ENCODE data around the gene XDH.

XDH gene

GRCh38 chr2:31347750-31348149 is 66.8 kb downstream of the XDH start:
- no peaks in the 10 kb centered on the region for H3K4me1 ChIP-seq (ENCODE audit: control insufficient read depth, insufficient read depth, low read length, unreplicated experiment)
- H3K27ac ChIP-seq (ENCODE audit: low read depth, low read length) = no peak overlapping the region
- H3K4me3 ChIP-seq (ENCODE audit: low read depth, low read length) = no peak overlapping the region
- H3K79me2 ChIP-seq (ENCODE audit: control insufficient read depth, insufficient read depth, low read length, unreplicated experiment) = no peaks in the 10 kb centered on the region
- no peak overlapping the region for H2AFZ ChIP-seq (ENCODE audit: low read length, unreplicated experiment)
- no peaks in the 10 kb centered on the region for H3K27me3 ChIP-seq (ENCODE audit: insufficient read depth, low read length)
- no peaks in the 10 kb centered on the region for H3K36me3 ChIP-seq (ENCODE audit: insufficient read depth, low read length)

GRCh38 chr2:31347319-31347718 is 67.2 kb downstream of the XDH start:
- no peaks in the 10 kb centered on the region for H3K36me3 ChIP-seq (ENCODE audit: insufficient read depth, low read length)
- H2AFZ ChIP-seq (ENCODE audit: low read length, unreplicated experiment) = no peak overlapping the region

GRCh38 chr2:31344447-31344846 is 70.1 kb downstream of the XDH start:
- no peaks in the 10 kb centered on the region for H3K36me3 ChIP-seq (ENCODE audit: insufficient read depth, low read length)
- no peaks in the 10 kb centered on the region for H3K79me2 ChIP-seq (ENCODE audit: control insufficient read depth, insufficient read depth, low read length, unreplicated experiment)
- no peak overlapping the region for H2AFZ ChIP-seq (ENCODE audit: low read length, unreplicated experiment)
- no peak overlapping the region for H3K27ac ChIP-seq (ENCODE audit: low read depth, low read length)
- H3K27me3 ChIP-seq (ENCODE audit: insufficient read depth, low read length) = no peaks in the 10 kb centered on the region
- H3K4me1 ChIP-seq (ENCODE audit: control insufficient read depth, insufficient read depth, low read length, unreplicated experiment) = no peaks in the 10 kb centered on the region
- no peak overlapping the region for H3K4me3 ChIP-seq (ENCODE audit: low read depth, low read length)

More at GRCh38 chr2:31347319-31347718, 67.2 kb downstream of the XDH start:
- H3K4me3 ChIP-seq (ENCODE audit: low read depth, low read length) = no peak overlapping the region
- H3K79me2 ChIP-seq (ENCODE audit: control insufficient read depth, insufficient read depth, low read length, unreplicated experiment) = no peaks in the 10 kb centered on the region
- H3K27ac ChIP-seq (ENCODE audit: low read depth, low read length) = no peak overlapping the region
- no peaks in the 10 kb centered on the region for H3K4me1 ChIP-seq (ENCODE audit: control insufficient read depth, insufficient read depth, low read length, unreplicated experiment)
- H3K27me3 ChIP-seq (ENCODE audit: insufficient read depth, low read length) = no peaks in the 10 kb centered on the region

GRCh38 chr2:31341351-31341750 is 73.2 kb downstream of the XDH start:
- Histone ChIP-seq H3K27me3 (ENCODE audit: insufficient read depth, low read length) (no peaks in the 10 kb centered on the region), H3K36me3 (ENCODE audit: insufficient read depth, low read length) (no peaks in the 10 kb centered on the region), H3K27ac (ENCODE audit: low read depth, low read length) (no peak overlapping the region), H3K4me1 (ENCODE audit: control insufficient read depth, insufficient read depth, low read length, unreplicated experiment) (peaks cover 20% of the 10 kb centered on the region), H3K79me2 (ENCODE audit: control insufficient read depth, insufficient read depth, low read length, unreplicated experiment) (no peaks in the 10 kb centered on the region), H2AFZ (ENCODE audit: low read length, unreplicated experiment) (no peak overlapping the region), H3K4me3 (ENCODE audit: low read depth, low read length) (no peak overlapping the region)

GRCh38 chr2:31339696-31340095 is 74.8 kb downstream of the XDH start:
- no peak overlapping the region for H3K27ac ChIP-seq (ENCODE audit: low read depth, low read length)
- H3K4me1 ChIP-seq (ENCODE audit: control insufficient read depth, insufficient read depth, low read length, unreplicated experiment) = peaks cover 29% of the 10 kb centered on the region
- no peaks in the 10 kb centered on the region for H3K27me3 ChIP-seq (ENCODE audit: insufficient read depth, low read length)
- H3K79me2 ChIP-seq (ENCODE audit: control insufficient read depth, insufficient read depth, low read length, unreplicated experiment) = no peaks in the 10 kb centered on the region
- H3K4me3 ChIP-seq (ENCODE audit: low read depth, low read length) = no peak overlapping the region
- H2AFZ ChIP-seq (ENCODE audit: low read length, unreplicated experiment) = no peak overlapping the region
- no peaks in the 10 kb centered on the region for H3K36me3 ChIP-seq (ENCODE audit: insufficient read depth, low read length)

- no peaks in the 10 kb centered on the region for H3K36me3 ChIP-seq (ENCODE audit: insufficient read depth, low read length)
- H3K4me1 ChIP-seq (ENCODE audit: control insufficient read depth, insufficient read depth, low read length, unreplicated experiment) = peaks cover 36% of the 10 kb centered on the region
- H3K4me3 ChIP-seq (ENCODE audit: low read depth, low read length) = peak overlapping the region; percentile 27; the same call in 1 of the 2 replicates
- no peaks in the 10 kb centered on the region for H3K79me2 ChIP-seq (ENCODE audit: control insufficient read depth, insufficient read depth, low read length, unreplicated experiment)
- H3K27me3 ChIP-seq (ENCODE audit: insufficient read depth, low read length) = no peaks in the 10 kb centered on the region
- no peak overlapping the region for H2AFZ ChIP-seq (ENCODE audit: low read length, unreplicated experiment)
- H3K27ac ChIP-seq (ENCODE audit: low read depth, low read length) = peak overlapping the region; percentile 67
These were observed 76.7 kb downstream of the XDH start for GRCh38 chr2:31337860-31338259.

- peak overlapping the region; percentile 58 for H3K27ac ChIP-seq (ENCODE audit: low read depth, low read length)
- no peak overlapping the region for H2AFZ ChIP-seq (ENCODE audit: low read length, unreplicated experiment)
- no peaks in the 10 kb centered on the region for H3K36me3 ChIP-seq (ENCODE audit: insufficient read depth, low read length)
- 0 out of 2 replicates have a peak, but pooled peaks cover 1% of the 10 kb centered on the region for H3K27me3 ChIP-seq (ENCODE audit: insufficient read depth, low read length)
- H3K79me2 ChIP-seq (ENCODE audit: control insufficient read depth, insufficient read depth, low read length, unreplicated experiment) = no peaks in the 10 kb centered on the region
- peak overlapping the region; percentile 27; the same call in 1 of the 2 replicates for H3K4me3 ChIP-seq (ENCODE audit: low read depth, low read length)
- H3K4me1 ChIP-seq (ENCODE audit: control insufficient read depth, insufficient read depth, low read length, unreplicated experiment) = peaks cover 36% of the 10 kb centered on the region
These were observed 77.3 kb downstream of the XDH start for GRCh38 chr2:31337197-31337596.

- H2AFZ ChIP-seq (ENCODE audit: low read length, unreplicated experiment) = no peak overlapping the region
- H3K27ac ChIP-seq (ENCODE audit: low read depth, low read length) = no peak overlapping the region
- peaks cover 9% of the 10 kb centered on the region; the same call in 1 of the 2 replicates for H3K27me3 ChIP-seq (ENCODE audit: insufficient read depth, low read length)
These were observed 78.5 kb downstream of the XDH start for GRCh38 chr2:31335921-31336585.

GRCh38 chr2:31334311-31335026 is 80.1 kb downstream of the XDH start:
- H3K36me3 ChIP-seq (ENCODE audit: insufficient read depth, low read length) = no peaks in the 10 kb centered on the region
- H3K4me1 ChIP-seq (ENCODE audit: control insufficient read depth, insufficient read depth, low read length, unreplicated experiment) = peaks cover 36% of the 10 kb centered on the region
- H3K27me3 ChIP-seq (ENCODE audit: insufficient read depth, low read length) = peaks cover 19% of the 10 kb centered on the region; the same call in 1 of the 2 replicates
- H2AFZ ChIP-seq (ENCODE audit: low read length, unreplicated experiment) = no peak overlapping the region
- H3K27ac ChIP-seq (ENCODE audit: low read depth, low read length) = no peak overlapping the region
- H3K4me3 ChIP-seq (ENCODE audit: low read depth, low read length) = no peak overlapping the region
- H3K79me2 ChIP-seq (ENCODE audit: control insufficient read depth, insufficient read depth, low read length, unreplicated experiment) = no peaks in the 10 kb centered on the region

More at GRCh38 chr2:31335921-31336585, 78.5 kb downstream of the XDH start:
- H3K4me1 ChIP-seq (ENCODE audit: control insufficient read depth, insufficient read depth, low read length, unreplicated experiment) = peaks cover 36% of the 10 kb centered on the region
- H3K4me3 ChIP-seq (ENCODE audit: low read depth, low read length) = no peak overlapping the region
- H3K36me3 ChIP-seq (ENCODE audit: insufficient read depth, low read length) = no peaks in the 10 kb centered on the region
- H3K79me2 ChIP-seq (ENCODE audit: control insufficient read depth, insufficient read depth, low read length, unreplicated experiment) = no peaks in the 10 kb centered on the region

GRCh38 chr2:31333527-31334183 is 80.9 kb downstream of the XDH start:
- no peaks in the 10 kb centered on the region for H3K36me3 ChIP-seq (ENCODE audit: insufficient read depth, low read length)
- H3K27me3 ChIP-seq (ENCODE audit: insufficient read depth, low read length) = peaks cover 26% of the 10 kb centered on the region; the same call in 1 of the 2 replicates
- peaks cover 36% of the 10 kb centered on the region for H3K4me1 ChIP-seq (ENCODE audit: control insufficient read depth, insufficient read depth, low read length, unreplicated experiment)
- no peak overlapping the region for H3K4me3 ChIP-seq (ENCODE audit: low read depth, low read length)
- no peaks in the 10 kb centered on the region for H3K79me2 ChIP-seq (ENCODE audit: control insufficient read depth, insufficient read depth, low read length, unreplicated experiment)
- H3K27ac ChIP-seq (ENCODE audit: low read depth, low read length) = no peak overlapping the region
- H2AFZ ChIP-seq (ENCODE audit: low read length, unreplicated experiment) = no peak overlapping the region
